Activated B cell treated with CpG ODN at 0.5 μM for 24 hours (primary cell): ENCODE results near the gene CLCN7. TPM values are rescaled to one million over a fixed set of nuclear protein-coding genes. Genes with fewer than 3 reads are reported as not detected.

Source experiments
- ATAC-seq: fragments of 200-7000 bp; cut with Tn5 transposase; one replicate; pipeline ENCODE4 v1.10.0; 2021; ENCODE audit warnings: low read depth, mild to moderate bottlenecking, moderate library complexity
- CTCF ChIA-PET: fragments of 350-600 bp; sonication (Branson Sonifier 250); formaldehyde crosslinking; loops from one replicate; lab custom pipeline; 2021; ENCODE audit warnings: antibody characterized with exemption; lab: Charles Lee
- POLR2A ChIA-PET: fragments of 350-600 bp; sonication (Branson Sonifier 250); formaldehyde crosslinking; loops from one replicate; lab custom pipeline; 2021; ENCODE audit warnings: antibody characterized with exemption; lab: Charles Lee
- DNase-seq: peaks from one replicate; pipeline ENCODE4 v3.0.0; 2022
- H3K27ac Mint-ChIP-seq: one replicate; pipeline ENCODE4 v1.8.0; 2020; ENCODE audit warnings: mixed read lengths
- H3K27me3 Mint-ChIP-seq: one replicate; pipeline ENCODE4 v1.8.0; 2021; ENCODE audit warnings: mixed read lengths
- H3K36me3 Mint-ChIP-seq: one replicate; pipeline ENCODE4 v1.8.0; 2021; ENCODE audit warnings: low read depth, mixed read lengths
- H3K4me1 Mint-ChIP-seq: one replicate; pipeline ENCODE4 v1.8.0; 2021; ENCODE audit warnings: mixed read lengths
- H3K4me3 Mint-ChIP-seq: one replicate; pipeline ENCODE4 v1.8.0; 2020; ENCODE audit warnings: mild to moderate bottlenecking, mixed read lengths
- H3K9me3 Mint-ChIP-seq: one replicate; pipeline ENCODE4 v1.8.0; 2020; ENCODE audit warnings: mixed read lengths
- CTCF ChIP-seq: fragments of 200-600 bp; IDR thresholded peaks from one replicate; pipeline ENCODE4 v1.8.0; 2022; ENCODE audit warnings: antibody characterized with exemption, mild to moderate bottlenecking
- intact Hi-C: fragments of 100-400 bp; cut with micrococcal nuclease; formaldehyde crosslinking; loops from one replicate; pipeline ENCODE4 v1.15.1; 2024
- total RNA-seq: library from RNA; stranded (reverse); gene quantifications from 2 replicates; pipeline ENCODE4 v1.2.3, GENCODE V29; 2022

Gene CLCN7
- total RNA-seq, 1 donor from 2014 or later, result 144 TPM

GRCh38 chr16:1448536-1449116 lies 26.2 kb downstream of the CLCN7 start:
- H3K4me1 Mint-ChIP-seq, result peaks cover 7% of the 10 kb centered on the region
- no peaks in the 10 kb centered on the region for H3K27me3 Mint-ChIP-seq
- H3K27ac Mint-ChIP-seq, result no peak overlapping the region
- H3K36me3 Mint-ChIP-seq, result peaks cover 53% of the 10 kb centered on the region
- intact Hi-C loops, result no loop called here
- POLR2A ChIA-PET, result no interaction called here
- ATAC-seq (no peak), DNase-seq (no peak)
- no peak overlapping the region for H3K4me3 Mint-ChIP-seq
- CTCF ChIA-PET, result no interaction called here
- TF ChIP-seq CTCF, result no peak
- H3K9me3 Mint-ChIP-seq, result no peaks in the 10 kb centered on the region

DNA sequence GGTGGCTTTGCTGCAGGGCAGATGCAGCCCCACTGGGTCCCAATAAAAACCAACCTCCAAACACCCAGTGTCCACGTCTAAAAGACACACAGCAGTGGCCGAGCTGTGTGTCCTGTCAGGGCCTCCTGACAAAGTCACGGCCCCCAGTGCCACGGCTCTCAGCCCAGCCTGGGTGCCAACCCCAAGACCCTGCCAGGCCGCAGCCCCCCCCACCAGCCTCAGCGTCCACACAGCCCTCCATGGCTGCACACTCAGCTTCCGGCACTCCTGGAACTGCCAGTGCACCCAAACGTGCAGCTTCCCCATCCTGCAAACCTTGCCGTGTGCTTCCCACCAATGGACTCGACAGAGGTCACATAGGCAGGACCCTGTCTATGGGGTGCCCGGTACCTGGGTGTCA lies 26.9 kb downstream of the CLCN7 start:
- intact Hi-C loops, result no loop called here
- no peak for DNase-seq
- Mint-ChIP-seq H3K36me3 (peaks cover 47% of the 10 kb centered on the region), H3K27me3 (no peaks in the 10 kb centered on the region), H3K4me1 (peaks cover 7% of the 10 kb centered on the region), H3K4me3 (no peak overlapping the region), H3K9me3 (no peaks in the 10 kb centered on the region), H3K27ac (no peak overlapping the region)
- ATAC-seq, result no peak
- CTCF ChIA-PET, result no interaction called here
- no peak for TF ChIP-seq CTCF
- POLR2A ChIA-PET, result interaction anchor here (0.8 to 3.4 kb wide), 2 partner anchors 11 to 45 kb away, joined by 3 to 11 read pairs; partner anchors contain the start of gene TELO2

DNA sequence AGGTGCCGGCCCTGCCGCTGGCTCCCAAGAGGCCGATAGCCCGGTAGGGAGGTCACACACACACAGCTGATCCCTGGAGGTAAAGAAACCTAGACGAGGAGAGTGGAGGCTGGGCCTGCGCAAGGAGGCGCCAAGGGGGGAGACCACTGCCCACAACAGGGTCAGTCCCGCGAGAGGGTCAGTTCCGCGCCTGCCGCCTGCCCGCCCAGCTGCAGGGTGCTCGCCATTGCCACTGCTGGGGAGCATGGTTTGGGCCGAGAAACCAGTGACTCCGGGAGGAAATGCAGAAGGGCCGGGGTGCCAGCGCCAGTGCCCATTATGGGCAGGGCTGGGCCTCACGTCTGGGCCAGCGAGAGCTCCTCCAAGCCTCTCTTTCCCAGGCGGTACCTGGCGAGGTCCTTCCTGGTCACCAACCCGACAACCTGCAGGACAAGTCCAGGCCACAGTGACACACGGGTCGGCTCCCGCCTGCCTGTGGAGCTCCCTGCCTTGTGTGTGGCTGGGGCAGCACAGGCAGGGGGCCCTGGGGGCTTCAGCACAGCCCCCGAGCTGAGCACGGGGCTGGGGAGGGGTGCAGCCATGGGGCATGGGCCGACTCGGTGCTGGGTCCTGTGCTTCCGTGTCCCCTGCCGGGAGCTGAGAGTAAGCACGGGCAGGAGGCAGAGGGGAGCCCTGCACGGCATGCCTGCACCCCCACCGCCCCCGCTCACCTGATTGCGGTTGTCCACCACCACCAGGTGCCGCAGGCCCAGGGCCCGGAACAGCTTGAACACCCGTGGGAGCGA lies 28.3 kb downstream of the CLCN7 start:
- CTCF ChIA-PET, result no interaction called here
- DNase-seq (no peak), ATAC-seq (no peak)
- no peak overlapping the region for H3K4me3 Mint-ChIP-seq
- intact Hi-C loops, result no loop called here
- no peak for TF ChIP-seq CTCF
- no peaks in the 10 kb centered on the region for H3K27me3 Mint-ChIP-seq
- POLR2A ChIA-PET, result interaction anchor here (1.2 to 3.8 kb wide), 5 partner anchors 10 to 46 kb away, joined by 3 to 30 read pairs (median 11); partner anchors contain the start of genes TELO2 and UQCC4
- no peak overlapping the region for H3K27ac Mint-ChIP-seq
- H3K4me1 Mint-ChIP-seq, result peaks cover 7% of the 10 kb centered on the region
- H3K9me3 Mint-ChIP-seq, result no peaks in the 10 kb centered on the region
- H3K36me3 Mint-ChIP-seq, result peaks cover 36% of the 10 kb centered on the region

DNA sequence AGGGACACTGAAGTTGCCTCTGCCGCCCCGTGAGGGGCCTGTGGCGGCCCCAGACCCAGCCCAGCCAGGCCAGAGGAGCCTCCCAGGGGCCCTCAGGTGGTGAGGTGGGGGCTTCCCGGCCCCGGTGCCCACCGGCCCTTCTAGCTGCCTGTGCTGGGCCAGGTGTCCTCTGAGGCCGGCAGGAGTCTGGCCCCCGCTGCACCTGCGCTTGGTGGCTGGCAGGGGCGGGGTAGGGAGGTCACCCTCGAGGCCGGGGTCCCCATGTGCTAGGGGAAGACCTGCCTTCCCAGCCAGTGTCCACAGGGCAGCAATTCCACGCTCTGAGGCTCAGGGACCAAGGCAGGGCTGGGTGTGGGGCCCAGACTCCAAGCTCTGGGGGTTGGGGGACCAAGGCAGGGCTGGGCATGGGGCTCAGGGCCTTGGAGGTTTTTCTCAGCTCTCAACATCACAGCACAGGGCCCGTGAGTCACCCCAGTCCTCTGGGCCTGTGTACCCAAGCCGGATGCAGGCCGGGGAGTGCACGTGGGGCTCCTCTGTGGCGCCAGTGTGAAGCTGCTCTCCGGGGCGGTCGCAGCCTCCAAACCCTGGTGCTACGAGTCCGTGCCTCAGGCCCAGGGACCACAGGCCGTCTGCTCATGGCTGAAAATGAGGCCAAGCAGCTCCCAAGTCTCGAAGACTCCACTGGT lies 29.2 kb downstream of the CLCN7 start:
- peak; percentile 54 for ATAC-seq
- no peaks in the 10 kb centered on the region for H3K27me3 Mint-ChIP-seq
- peaks cover 32% of the 10 kb centered on the region for H3K36me3 Mint-ChIP-seq
- ChIA-PET CTCF (no interaction called here), POLR2A (interaction anchor here (1.6 to 3.8 kb wide), 4 partner anchors 13 to 47 kb away, joined by 4 to 30 read pairs (median 12); partner anchors contain the start of genes TELO2 and UQCC4)
- peaks cover 7% of the 10 kb centered on the region for H3K4me1 Mint-ChIP-seq
- intact Hi-C loops, result loop anchor here (1.0 kb wide), 1 partner anchor 13 kb away; no protein-coding TSS in a partner anchor
- peak overlapping the region; percentile 30 for H3K27ac Mint-ChIP-seq
- DNase-seq, result no peak
- H3K9me3 Mint-ChIP-seq, result no peaks in the 10 kb centered on the region
- TF ChIP-seq CTCF, result no peak
- H3K4me3 Mint-ChIP-seq, result no peak overlapping the region
